Tibial nerve (tissue), 4 donors: ENCODE measurements around the gene AHCTF1.
"Not testable (repeated sequence)": the region's sequence is repeated elsewhere in the genome, so short reads cannot be mapped to it uniquely, and the experiment has no call there.

Source experiments
- CTCF ChIP-seq, 5 experiments: fragments of 200-600 bp in 3 of 5; fragments of 450-650 bp in 2 of 5; sonication (generic) in 3 of 5; IDR thresholded peaks; one replicate each; pipeline ENCODE4 v1.5.1; 2016 to 2019; ENCODE audit warnings: antibody characterized with exemption in 5 of 5, mild to moderate bottlenecking in 3 of 5, moderate library complexity in 2 of 5
- EP300 ChIP-seq, 2 donors: sonication (generic); formaldehyde crosslinking; IDR thresholded peaks; one replicate each; pipeline ENCODE4 v1.6.1; 2017; ENCODE audit warnings: antibody characterized with exemption in 2 of 2, mild to moderate bottlenecking in 1 of 2
- POLR2A ChIP-seq, 2 donors: fragments of 450-650 bp; IDR thresholded peaks; one replicate each; pipeline ENCODE4 v1.6.1; 2017; ENCODE audit warnings: antibody characterized with exemption in 2 of 2, mild to moderate bottlenecking in 2 of 2, moderate library complexity in 2 of 2

GRCh38 chr1:246817778-246818177 is 114.0 kb downstream of the AHCTF1 start:
- not testable (repeated sequence) for TF ChIP-seq CTCF, EP300, POLR2A (IDR thresholded peaks at IDR 0.05)
